ENCODE measurements around the gene TMEM131. TPM values are rescaled to one million over a fixed set of nuclear protein-coding genes. Genes with fewer than 3 reads are reported as not detected.

TMEM131 gene
- total RNA-seq, 1 experiment from 2014 or later: 29.2 TPM

DNA sequence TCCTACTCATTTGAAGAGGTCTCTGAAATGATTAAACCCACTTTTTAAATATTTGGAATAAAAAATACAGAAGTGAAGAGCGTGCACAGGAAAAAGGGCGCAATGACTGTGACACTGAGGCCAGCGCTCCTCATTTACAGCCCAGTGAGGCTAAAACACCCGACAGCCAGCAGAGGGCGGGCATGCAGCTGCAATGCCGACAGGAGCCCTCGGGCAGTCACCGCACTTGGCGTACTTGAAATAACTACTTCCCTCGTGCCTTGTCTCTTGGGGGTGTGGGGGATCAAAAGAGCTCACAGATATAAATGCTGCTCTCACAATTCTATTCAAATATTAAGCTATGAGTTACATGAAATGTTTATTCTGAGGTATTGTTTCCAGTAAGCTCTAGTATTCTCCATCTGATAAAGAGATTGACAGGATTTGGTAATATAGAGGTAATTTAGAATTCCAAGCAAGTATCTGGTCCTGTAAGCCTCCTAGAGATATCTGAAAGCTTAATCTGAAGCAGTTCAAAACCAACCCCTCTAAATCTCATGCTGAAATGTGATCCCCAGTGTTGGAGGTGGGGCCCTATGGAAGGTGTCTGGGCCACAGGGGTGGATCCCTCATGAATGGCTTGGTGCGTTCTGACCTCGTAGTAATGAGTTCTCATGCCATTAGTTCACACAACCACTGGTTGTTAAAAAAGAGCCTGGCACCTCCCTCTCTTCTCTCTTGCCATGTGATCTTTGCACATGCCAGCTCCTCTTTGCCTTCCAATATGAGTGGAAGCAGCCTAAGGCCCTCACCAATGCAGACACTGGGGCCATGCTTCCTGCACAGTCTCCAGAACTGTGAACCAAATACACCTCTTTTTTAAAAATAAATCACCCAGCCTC is 188.8 kb downstream of the TMEM131 start:
- DNase-seq: peak; percentile 80
- intact Hi-C loops (cut with micrococcal nuclease; ENCODE audit: unreplicated experiment): loop anchor here (2.0 to 10.0 kb wide), 6 partner anchors 140 to 578 kb away; no protein-coding TSS in a partner anchor
- BruUV-seq (replicated peaks): no TSS peak
- Mint-ChIP-seq H3K36me3 (ENCODE audit: insufficient read depth, unreplicated experiment) (no peaks in the 10 kb centered on the region), H3K27ac (ENCODE audit: unreplicated experiment) (no peak overlapping the region), H3K4me1 (ENCODE audit: low read depth, unreplicated experiment) (no peaks in the 10 kb centered on the region), H3K27me3 (ENCODE audit: unreplicated experiment) (no peaks in the 10 kb centered on the region), H3K9me3 (ENCODE audit: low read depth, unreplicated experiment) (no peaks in the 10 kb centered on the region), H3K4me3 (ENCODE audit: low read depth, unreplicated experiment) (no peak overlapping the region)
- TF ChIP-seq, protein P1, sequence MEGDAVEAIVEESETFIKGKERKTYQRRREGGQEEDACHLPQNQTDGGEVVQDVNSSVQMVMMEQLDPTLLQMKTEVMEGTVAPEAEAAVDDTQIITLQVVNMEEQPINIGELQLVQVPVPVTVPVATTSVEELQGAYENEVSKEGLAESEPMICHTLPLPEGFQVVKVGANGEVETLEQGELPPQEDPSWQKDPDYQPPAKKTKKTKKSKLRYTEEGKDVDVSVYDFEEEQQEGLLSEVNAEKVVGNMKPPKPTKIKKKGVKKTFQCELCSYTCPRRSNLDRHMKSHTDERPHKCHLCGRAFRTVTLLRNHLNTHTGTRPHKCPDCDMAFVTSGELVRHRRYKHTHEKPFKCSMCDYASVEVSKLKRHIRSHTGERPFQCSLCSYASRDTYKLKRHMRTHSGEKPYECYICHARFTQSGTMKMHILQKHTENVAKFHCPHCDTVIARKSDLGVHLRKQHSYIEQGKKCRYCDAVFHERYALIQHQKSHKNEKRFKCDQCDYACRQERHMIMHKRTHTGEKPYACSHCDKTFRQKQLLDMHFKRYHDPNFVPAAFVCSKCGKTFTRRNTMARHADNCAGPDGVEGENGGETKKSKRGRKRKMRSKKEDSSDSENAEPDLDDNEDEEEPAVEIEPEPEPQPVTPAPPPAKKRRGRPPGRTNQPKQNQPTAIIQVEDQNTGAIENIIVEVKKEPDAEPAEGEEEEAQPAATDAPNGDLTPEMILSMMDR (IDR thresholded peaks at IDR 0.05; ENCODE audit: unreplicated experiment): peak; percentile 81
- CTCF ChIA-PET: interaction anchor here (0.5 to 1.2 kb wide), 6 partner anchors 58 to 578 kb away, joined by 3 to 6 read pairs (median 3); no protein-coding TSS in a partner anchor

DNA sequence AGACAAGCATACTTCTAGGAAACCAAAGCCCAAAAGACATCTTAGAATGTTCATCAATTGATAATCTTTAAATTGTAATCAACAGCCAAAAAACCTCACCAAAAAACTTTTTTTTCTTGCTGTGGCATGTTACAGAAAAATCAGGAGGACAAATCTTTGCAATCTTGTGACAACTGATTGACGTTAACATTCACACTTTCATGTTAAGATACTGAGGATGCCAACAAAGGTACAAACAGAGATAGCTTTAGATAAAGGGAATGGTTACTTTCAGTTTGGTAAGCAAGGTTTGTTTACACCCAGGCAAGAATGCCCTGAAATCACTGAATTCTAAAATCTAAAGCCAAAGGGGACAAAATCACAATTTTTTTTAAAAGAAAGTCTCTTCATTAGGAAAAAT is 190.0 kb downstream of the TMEM131 start:
- no peak for DNase-seq
- H3K27ac Mint-ChIP-seq (ENCODE audit: unreplicated experiment): no peak overlapping the region
- H3K4me3 Mint-ChIP-seq (ENCODE audit: low read depth, unreplicated experiment): no peak overlapping the region
- TF ChIP-seq, protein P1 (IDR thresholded peaks at IDR 0.05; ENCODE audit: unreplicated experiment): no peak
- H3K4me1 Mint-ChIP-seq (ENCODE audit: low read depth, unreplicated experiment): no peaks in the 10 kb centered on the region
- H3K27me3 Mint-ChIP-seq (ENCODE audit: unreplicated experiment): no peaks in the 10 kb centered on the region
- intact Hi-C loops (cut with micrococcal nuclease; ENCODE audit: unreplicated experiment): loop anchor here (2.0 to 10.0 kb wide), 6 partner anchors 142 to 579 kb away; no protein-coding TSS in a partner anchor
- no peaks in the 10 kb centered on the region for H3K36me3 Mint-ChIP-seq (ENCODE audit: insufficient read depth, unreplicated experiment)
- no peaks in the 10 kb centered on the region for H3K9me3 Mint-ChIP-seq (ENCODE audit: low read depth, unreplicated experiment)
- BruUV-seq (replicated peaks): no TSS peak
- CTCF ChIA-PET: no interaction called here

DNA sequence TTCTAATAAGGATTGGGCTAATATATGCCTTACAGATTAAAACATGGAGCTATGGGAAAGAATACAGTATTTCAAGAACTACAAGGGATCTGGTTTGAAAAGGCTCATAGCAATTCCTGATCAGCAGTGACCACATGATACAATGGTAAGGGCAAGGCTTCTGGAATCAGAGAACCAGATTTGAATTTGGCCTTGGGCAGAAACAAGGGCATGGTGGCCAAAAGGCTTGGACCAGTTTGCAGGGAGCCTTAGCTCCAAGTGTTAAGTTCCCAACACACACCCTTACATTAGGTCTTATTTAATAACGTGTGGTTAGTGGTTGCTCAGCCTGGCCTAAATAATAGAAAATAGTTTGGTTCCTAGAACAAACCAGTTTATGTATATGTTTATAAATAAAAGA is 194.7 kb downstream of the TMEM131 start:
- intact Hi-C loops (cut with micrococcal nuclease; ENCODE audit: unreplicated experiment): loop anchor here (10.0 kb wide), 1 partner anchor 354 kb away; no protein-coding TSS in a partner anchor
- no peak overlapping the region for H3K4me3 Mint-ChIP-seq (ENCODE audit: low read depth, unreplicated experiment)
- H3K36me3 Mint-ChIP-seq (ENCODE audit: insufficient read depth, unreplicated experiment): no peaks in the 10 kb centered on the region
- TF ChIP-seq, protein P1 (IDR thresholded peaks at IDR 0.05; ENCODE audit: unreplicated experiment): no peak
- DNase-seq: no peak
- CTCF ChIA-PET: no interaction called here
- no peak overlapping the region for H3K27ac Mint-ChIP-seq (ENCODE audit: unreplicated experiment)
- H3K9me3 Mint-ChIP-seq (ENCODE audit: low read depth, unreplicated experiment): no peaks in the 10 kb centered on the region
- no TSS peak for BruUV-seq (replicated peaks)
- H3K4me1 Mint-ChIP-seq (ENCODE audit: low read depth, unreplicated experiment): no peaks in the 10 kb centered on the region
- H3K27me3 Mint-ChIP-seq (ENCODE audit: unreplicated experiment): no peaks in the 10 kb centered on the region

DNA sequence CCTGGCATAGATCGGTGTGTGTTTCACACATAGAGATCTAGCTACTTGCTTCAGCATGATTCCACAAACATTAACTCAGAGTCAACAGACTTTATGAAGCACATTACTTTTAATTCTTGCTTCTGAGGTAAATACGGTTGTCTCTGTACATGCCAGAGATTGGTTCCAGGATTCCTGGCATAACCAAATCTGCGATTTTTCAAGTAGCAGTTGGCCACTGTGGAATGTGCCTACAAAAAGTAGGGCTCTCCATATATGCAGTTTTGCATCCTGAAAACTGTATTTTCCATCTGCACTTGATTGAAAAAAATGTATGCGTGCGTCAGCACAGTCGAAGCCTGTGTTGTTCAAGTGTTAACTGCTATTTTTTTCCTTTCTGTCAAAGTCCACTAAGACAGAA is 197.3 kb downstream of the TMEM131 start:
- DNase-seq: no peak
- intact Hi-C loops (cut with micrococcal nuclease; ENCODE audit: unreplicated experiment): no loop called here
- Mint-ChIP-seq H3K4me3 (ENCODE audit: low read depth, unreplicated experiment) (no peak overlapping the region), H3K4me1 (ENCODE audit: low read depth, unreplicated experiment) (no peaks in the 10 kb centered on the region), H3K27ac (ENCODE audit: unreplicated experiment) (no peak overlapping the region), H3K9me3 (ENCODE audit: low read depth, unreplicated experiment) (no peaks in the 10 kb centered on the region), H3K27me3 (ENCODE audit: unreplicated experiment) (no peaks in the 10 kb centered on the region), H3K36me3 (ENCODE audit: insufficient read depth, unreplicated experiment) (no peaks in the 10 kb centered on the region)
- no TSS peak for BruUV-seq (replicated peaks)
- TF ChIP-seq, protein P1 (IDR thresholded peaks at IDR 0.05; ENCODE audit: unreplicated experiment): no peak
- CTCF ChIA-PET: no interaction called here
